Neural progenitor cell (in vitro differentiated cells): ENCODE measurements around the gene TTLL8. TPM values are rescaled to one million over a fixed set of nuclear protein-coding genes. Genes with fewer than 3 reads are reported as not detected.

ENCODE experiments used
- DNase-seq: peaks from one replicate; pipeline ENCODE4 v3.0.0-alpha.2; 2016; ENCODE audit warnings: low spot score
- H2AFZ ChIP-seq: fragments of 200-600 bp; sonication (generic); replicated peaks from 2 replicates; pipeline ENCODE4 v1.6.1; 2016; ENCODE audit warnings: antibody characterized with exemption
- H3F3A ChIP-seq: fragments of 200-600 bp; sonication (generic); 2 replicates; pipeline ENCODE4 v1.6.1; 2016; ENCODE audit warnings: antibody characterized with exemption, low read depth
- H3K27ac ChIP-seq: fragments of 200-600 bp; sonication (generic); 2 replicates; pipeline ENCODE4 v1.5.1; 2016; ENCODE audit warnings: mild to moderate bottlenecking
- H3K27me3 ChIP-seq: fragments of 200-600 bp; sonication (generic); 2 replicates; pipeline ENCODE4 v1.6.1; 2016; ENCODE audit warnings: mild to moderate bottlenecking, moderate library complexity
- H3K36me3 ChIP-seq: fragments of 200-600 bp; sonication (generic); 2 replicates; pipeline ENCODE4 v1.5.1; 2016
- H3K4me1 ChIP-seq: fragments of 200-600 bp; sonication (generic); 2 replicates; pipeline ENCODE4 v1.6.1; 2016; ENCODE audit warnings: mixed run types
- H3K4me2 ChIP-seq: fragments of 200-600 bp; sonication (generic); 2 replicates; pipeline ENCODE4 v1.6.1; 2016
- H3K4me3 ChIP-seq: fragments of 200-600 bp; sonication (generic); 2 replicates; pipeline ENCODE4 v1.5.1; 2016
- H3K79me2 ChIP-seq: fragments of 200-600 bp; sonication (generic); 2 replicates; pipeline ENCODE4 v1.6.1; 2016; ENCODE audit warnings: low read depth
- H3K9ac ChIP-seq: fragments of 200-600 bp; sonication (generic); 2 replicates; pipeline ENCODE4 v1.6.1; 2016
- H3K9me3 ChIP-seq: fragments of 200-600 bp; sonication (generic); 2 replicates; pipeline ENCODE4 v1.5.1; 2016; ENCODE audit warnings: low read depth
- H4K20me1 ChIP-seq: fragments of 200-600 bp; sonication (generic); 2 replicates; pipeline ENCODE4 v1.6.1; 2016; ENCODE audit warnings: low read depth
- H3K27ac Mint-ChIP-seq: 3 replicates; pipeline ENCODE4 v1.8.0; 2021; ENCODE audit warnings: mixed read lengths
- H3K27me3 Mint-ChIP-seq: 2 replicates; pipeline ENCODE4 v1.8.0; 2022; ENCODE audit warnings: low read depth, mild to moderate bottlenecking, inconsistent platforms, moderate library complexity, mixed read lengths; ENCODE audit not compliant: insufficient read depth
- H3K36me3 Mint-ChIP-seq: 3 replicates; pipeline ENCODE4 v1.8.0; 2021; ENCODE audit warnings: mixed read lengths
- H3K4me1 Mint-ChIP-seq: 3 replicates; pipeline ENCODE4 v1.8.0; 2021; ENCODE audit warnings: mixed read lengths
- H3K4me3 Mint-ChIP-seq: 3 replicates; pipeline ENCODE4 v1.8.0; 2021; ENCODE audit warnings: mild to moderate bottlenecking, moderate library complexity, mixed read lengths
- H3K9me3 Mint-ChIP-seq: 3 replicates; pipeline ENCODE4 v1.8.0; 2020; ENCODE audit warnings: mixed read lengths
- EZH2 ChIP-seq: fragments of 200-600 bp; sonication (generic); IDR thresholded peaks from 2 replicates; pipeline ENCODE4 v1.6.1; 2017; ENCODE audit warnings: antibody characterized with exemption, mild to moderate bottlenecking, moderate library complexity
- EZH2phosphoT487 ChIP-seq: fragments of 200-600 bp; sonication (generic); IDR thresholded peaks from 2 replicates; pipeline ENCODE4 v1.6.1; 2017; ENCODE audit warnings: antibody characterized with exemption
- total RNA-seq: library from RNA; depleted of rRNA; stranded (reverse); fragments of >200 nt; gene quantifications from 2 replicates; pipeline ENCODE4 v1.2.3, GENCODE V29; 2015; ENCODE audit warnings: low replicate concordance
- TF ChIP-seq, protein P1 (sequence below): fragments of 200-600 bp; sonication (generic); IDR thresholded peaks from 2 replicates; pipeline ENCODE4 v1.5.1; 2017; ENCODE audit warnings: antibody characterized with exemption, mild to moderate bottlenecking

Gene TTLL8
- total RNA-seq, 1 donor from 2014 or later = not detected

- H2AFZ ChIP-seq = no peak overlapping the region
- H3K4me1 ChIP-seq = no peaks in the 10 kb centered on the region
- Mint-ChIP-seq H3K4me3 (no peak overlapping the region), H3K27me3 (peaks cover 3% of the 10 kb centered on the region), H3K36me3 (no peaks in the 10 kb centered on the region), H3K27ac (no peak overlapping the region), H3K9me3 (no peaks in the 10 kb centered on the region), H3K4me1 (peaks cover 24% of the 10 kb centered on the region)
- H3K9ac ChIP-seq = no peak overlapping the region
- DNase-seq = no peak
- no peaks in the 10 kb centered on the region for H3K79me2 ChIP-seq
- H3F3A ChIP-seq = no peaks in the 10 kb centered on the region
- no peaks in the 10 kb centered on the region for H3K36me3 ChIP-seq
- no peak for TF ChIP-seq EZH2phosphoT487
- TF ChIP-seq, protein P1, sequence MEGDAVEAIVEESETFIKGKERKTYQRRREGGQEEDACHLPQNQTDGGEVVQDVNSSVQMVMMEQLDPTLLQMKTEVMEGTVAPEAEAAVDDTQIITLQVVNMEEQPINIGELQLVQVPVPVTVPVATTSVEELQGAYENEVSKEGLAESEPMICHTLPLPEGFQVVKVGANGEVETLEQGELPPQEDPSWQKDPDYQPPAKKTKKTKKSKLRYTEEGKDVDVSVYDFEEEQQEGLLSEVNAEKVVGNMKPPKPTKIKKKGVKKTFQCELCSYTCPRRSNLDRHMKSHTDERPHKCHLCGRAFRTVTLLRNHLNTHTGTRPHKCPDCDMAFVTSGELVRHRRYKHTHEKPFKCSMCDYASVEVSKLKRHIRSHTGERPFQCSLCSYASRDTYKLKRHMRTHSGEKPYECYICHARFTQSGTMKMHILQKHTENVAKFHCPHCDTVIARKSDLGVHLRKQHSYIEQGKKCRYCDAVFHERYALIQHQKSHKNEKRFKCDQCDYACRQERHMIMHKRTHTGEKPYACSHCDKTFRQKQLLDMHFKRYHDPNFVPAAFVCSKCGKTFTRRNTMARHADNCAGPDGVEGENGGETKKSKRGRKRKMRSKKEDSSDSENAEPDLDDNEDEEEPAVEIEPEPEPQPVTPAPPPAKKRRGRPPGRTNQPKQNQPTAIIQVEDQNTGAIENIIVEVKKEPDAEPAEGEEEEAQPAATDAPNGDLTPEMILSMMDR = no peak
- no peak for TF ChIP-seq EZH2
- H3K4me3 ChIP-seq = no peak overlapping the region
- no peaks in the 10 kb centered on the region for H3K27me3 ChIP-seq
- H4K20me1 ChIP-seq = no peaks in the 10 kb centered on the region
- H3K4me2 ChIP-seq = no peak overlapping the region
- no peaks in the 10 kb centered on the region for H3K9me3 ChIP-seq
- no peak overlapping the region for H3K27ac ChIP-seq
These were observed 22.0 kb upstream of the TTLL8 start for GRCh38 chr22:50080077-50080465.

GRCh38 chr22:50078761-50079160 lies 20.7 kb upstream of the TTLL8 start:
- H3K27ac ChIP-seq = no peak overlapping the region
- Mint-ChIP-seq H3K27me3 (peaks cover 3% of the 10 kb centered on the region), H3K4me1 (peaks cover 24% of the 10 kb centered on the region), H3K36me3 (no peaks in the 10 kb centered on the region), H3K9me3 (no peaks in the 10 kb centered on the region), H3K4me3 (no peak overlapping the region), H3K27ac (no peak overlapping the region)
- no peaks in the 10 kb centered on the region for H4K20me1 ChIP-seq
- H3F3A ChIP-seq = no peaks in the 10 kb centered on the region
- no peaks in the 10 kb centered on the region for H3K4me1 ChIP-seq
- H3K9ac ChIP-seq = no peak overlapping the region
- TF ChIP-seq EZH2phosphoT487 (no peak), EZH2 (no peak)
- TF ChIP-seq, protein P1 = no peak
- no peak overlapping the region for H2AFZ ChIP-seq
- H3K9me3 ChIP-seq = no peaks in the 10 kb centered on the region
- no peak for DNase-seq
- H3K4me3 ChIP-seq = no peak overlapping the region
- no peak overlapping the region for H3K4me2 ChIP-seq
- H3K79me2 ChIP-seq = no peaks in the 10 kb centered on the region
- H3K36me3 ChIP-seq = no peaks in the 10 kb centered on the region
- no peaks in the 10 kb centered on the region for H3K27me3 ChIP-seq

DNA sequence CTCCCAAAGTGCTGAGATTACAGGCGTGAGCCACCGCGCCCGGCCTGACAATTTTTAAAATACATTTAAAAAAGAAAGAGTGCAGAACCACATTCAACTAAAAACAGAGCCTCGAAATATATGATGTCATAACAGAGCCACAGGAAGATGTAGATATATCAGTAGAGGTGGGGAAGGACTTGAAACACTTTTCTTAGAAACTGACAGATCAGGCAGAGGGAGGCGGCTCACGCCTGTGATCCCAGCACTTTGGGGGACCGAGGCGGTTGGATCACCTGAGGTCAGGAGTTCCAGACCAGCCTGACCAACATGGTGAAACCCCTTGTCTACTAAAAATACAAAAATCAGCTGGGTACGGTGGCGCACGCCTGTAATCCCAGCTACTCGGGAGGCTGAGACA lies 20.1 kb upstream of the TTLL8 start:
- Histone ChIP-seq H4K20me1 (no peaks in the 10 kb centered on the region), H3K4me1 (no peaks in the 10 kb centered on the region), H3F3A (no peaks in the 10 kb centered on the region), H3K4me2 (no peak overlapping the region), H3K27me3 (no peaks in the 10 kb centered on the region), H3K9ac (no peak overlapping the region), H2AFZ (no peak overlapping the region), H3K79me2 (no peaks in the 10 kb centered on the region), H3K27ac (no peak overlapping the region), H3K9me3 (no peaks in the 10 kb centered on the region), H3K4me3 (no peak overlapping the region), H3K36me3 (no peaks in the 10 kb centered on the region)
- DNase-seq = no peak
- Mint-ChIP-seq H3K9me3 (no peaks in the 10 kb centered on the region), H3K4me1 (peaks cover 21% of the 10 kb centered on the region), H3K4me3 (no peak overlapping the region), H3K36me3 (no peaks in the 10 kb centered on the region), H3K27me3 (peaks cover 3% of the 10 kb centered on the region), H3K27ac (no peak overlapping the region)
- TF ChIP-seq EZH2 = no peak
- no peak for TF ChIP-seq EZH2phosphoT487
- TF ChIP-seq, protein P1 = no peak
